Choroid plexus epithelial cell (primary cell): ENCODE results near the gene CDV3.

Source experiments
- DNase-seq: peaks from one replicate; pipeline ENCODE4 v3.0.0-alpha.2; 2010; ENCODE audit warnings: low read depth
- H3K4me3 ChIP-seq: 2 replicates; pipeline ENCODE4 v1.5.1; 2011; ENCODE audit warnings: low read depth, mild to moderate bottlenecking, control low read depth, low read length, moderate library complexity
- TF ChIP-seq, protein P1 (sequence below): conservative IDR thresholded peaks from 2 replicates; pipeline ENCODE4 v1.5.1; 2011; ENCODE audit warnings: low read depth, mild to moderate bottlenecking, control low read depth, inconsistent platforms, low read length, moderate library complexity

Gene CDV3

DNA sequence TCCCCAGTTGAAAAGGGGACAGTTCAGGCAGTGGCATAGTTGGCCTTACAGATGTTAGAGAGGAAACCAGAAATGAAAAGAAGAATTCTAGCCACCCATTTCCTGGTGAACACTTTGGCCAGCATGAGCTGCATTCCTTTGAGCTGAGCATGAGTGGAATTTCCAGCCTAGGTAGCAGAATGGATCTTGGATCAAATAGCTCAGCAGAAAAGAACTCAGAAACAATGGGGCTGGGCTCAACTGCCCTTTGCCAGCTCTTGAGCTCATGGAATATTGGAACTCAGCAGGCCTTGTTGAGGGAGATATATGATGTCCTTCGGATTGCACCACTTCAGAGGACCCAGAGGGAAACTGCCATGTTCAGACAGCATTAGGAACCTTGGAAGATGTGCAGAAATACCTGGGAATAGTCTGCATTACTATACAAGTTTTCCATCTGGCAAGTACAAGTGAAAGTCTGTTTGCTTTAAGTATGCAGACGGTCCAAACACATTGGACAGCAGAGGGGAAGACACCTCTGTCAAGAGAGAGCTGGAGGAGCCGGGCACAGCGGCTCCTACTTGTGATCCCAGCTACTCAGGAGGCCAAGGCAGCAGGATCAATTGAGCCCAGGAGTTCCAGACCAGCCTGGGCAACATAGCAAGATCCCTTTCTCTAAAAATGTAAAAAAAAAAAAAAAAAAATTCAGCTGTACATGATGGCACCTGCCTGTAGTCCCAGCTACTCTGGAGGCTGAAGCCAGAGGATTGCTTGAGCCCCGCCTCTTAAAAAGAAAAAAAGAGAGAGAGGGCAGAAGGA is 3.1 kb upstream of the CDV3 start:
- DNase-seq = peak; percentile 90
- no peak overlapping the region for H3K4me3 ChIP-seq
- TF ChIP-seq, protein P1, sequence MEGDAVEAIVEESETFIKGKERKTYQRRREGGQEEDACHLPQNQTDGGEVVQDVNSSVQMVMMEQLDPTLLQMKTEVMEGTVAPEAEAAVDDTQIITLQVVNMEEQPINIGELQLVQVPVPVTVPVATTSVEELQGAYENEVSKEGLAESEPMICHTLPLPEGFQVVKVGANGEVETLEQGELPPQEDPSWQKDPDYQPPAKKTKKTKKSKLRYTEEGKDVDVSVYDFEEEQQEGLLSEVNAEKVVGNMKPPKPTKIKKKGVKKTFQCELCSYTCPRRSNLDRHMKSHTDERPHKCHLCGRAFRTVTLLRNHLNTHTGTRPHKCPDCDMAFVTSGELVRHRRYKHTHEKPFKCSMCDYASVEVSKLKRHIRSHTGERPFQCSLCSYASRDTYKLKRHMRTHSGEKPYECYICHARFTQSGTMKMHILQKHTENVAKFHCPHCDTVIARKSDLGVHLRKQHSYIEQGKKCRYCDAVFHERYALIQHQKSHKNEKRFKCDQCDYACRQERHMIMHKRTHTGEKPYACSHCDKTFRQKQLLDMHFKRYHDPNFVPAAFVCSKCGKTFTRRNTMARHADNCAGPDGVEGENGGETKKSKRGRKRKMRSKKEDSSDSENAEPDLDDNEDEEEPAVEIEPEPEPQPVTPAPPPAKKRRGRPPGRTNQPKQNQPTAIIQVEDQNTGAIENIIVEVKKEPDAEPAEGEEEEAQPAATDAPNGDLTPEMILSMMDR = no peak

DNA sequence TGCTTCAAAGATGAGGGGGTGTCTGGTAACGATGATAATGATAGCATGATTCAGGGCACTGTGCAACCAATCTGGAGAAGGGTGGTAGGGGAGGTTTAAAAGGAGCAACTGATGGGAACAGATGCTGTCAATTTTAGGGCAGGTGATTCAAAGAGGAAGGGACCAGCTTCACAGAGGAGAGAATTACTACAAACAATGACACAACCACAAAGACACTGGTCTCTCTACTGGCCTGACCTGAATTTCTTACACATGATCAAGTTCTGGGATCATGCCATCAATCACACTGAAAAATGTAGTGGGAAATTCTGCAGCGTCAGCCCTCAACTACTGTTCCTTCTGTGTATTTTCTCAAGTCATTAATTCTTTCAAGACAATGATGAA is 2.6 kb upstream of the CDV3 start:
- H3K4me3 ChIP-seq = no peak overlapping the region
- peak; percentile 51 for DNase-seq
- TF ChIP-seq, protein P1 = no peak

DNA sequence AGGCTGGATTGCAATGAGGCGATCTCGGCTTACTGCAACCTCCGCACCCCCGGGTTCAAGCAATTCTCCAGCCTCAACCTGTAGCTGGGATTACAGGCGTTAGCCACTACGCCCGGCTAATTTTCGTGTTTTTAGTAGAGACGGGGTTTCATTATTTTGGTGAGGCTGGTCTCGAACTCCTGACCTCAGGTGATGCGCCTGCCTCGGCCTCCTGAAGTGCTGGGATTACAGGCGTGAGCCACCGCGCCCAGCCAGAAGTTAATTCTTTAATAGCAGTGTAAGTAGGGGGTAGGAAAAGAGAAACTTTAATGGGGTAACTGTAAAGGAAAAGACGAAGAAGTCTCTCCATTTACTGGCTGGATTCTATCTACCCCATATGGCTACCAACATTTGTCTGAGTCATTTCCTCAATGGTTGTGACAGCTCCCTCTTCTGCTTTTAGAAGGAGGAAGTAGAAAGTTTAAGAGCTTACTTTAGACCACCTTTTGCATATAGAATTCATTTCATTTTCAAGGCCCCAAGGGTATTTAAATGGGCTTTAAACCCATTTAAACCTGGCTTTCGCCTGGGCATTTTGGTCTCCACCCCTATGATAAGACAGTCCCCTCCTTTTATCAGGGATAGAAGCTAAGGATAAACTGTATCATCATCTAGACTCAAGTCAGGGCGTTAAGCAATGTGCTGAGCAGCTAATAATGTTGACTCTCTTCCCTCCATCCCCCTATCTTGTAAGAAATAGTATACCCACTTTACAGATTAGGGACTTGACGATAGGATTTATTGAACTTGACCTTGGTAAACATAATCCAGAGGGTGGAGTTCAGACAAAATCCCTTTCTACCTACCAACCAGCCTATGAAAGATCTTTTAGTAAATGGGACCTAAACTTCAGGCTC is 1.1 kb upstream of the CDV3 start:
- TF ChIP-seq, protein P1 = no peak
- DNase-seq = no peak
- H3K4me3 ChIP-seq = peak overlapping the region; percentile 47

DNA sequence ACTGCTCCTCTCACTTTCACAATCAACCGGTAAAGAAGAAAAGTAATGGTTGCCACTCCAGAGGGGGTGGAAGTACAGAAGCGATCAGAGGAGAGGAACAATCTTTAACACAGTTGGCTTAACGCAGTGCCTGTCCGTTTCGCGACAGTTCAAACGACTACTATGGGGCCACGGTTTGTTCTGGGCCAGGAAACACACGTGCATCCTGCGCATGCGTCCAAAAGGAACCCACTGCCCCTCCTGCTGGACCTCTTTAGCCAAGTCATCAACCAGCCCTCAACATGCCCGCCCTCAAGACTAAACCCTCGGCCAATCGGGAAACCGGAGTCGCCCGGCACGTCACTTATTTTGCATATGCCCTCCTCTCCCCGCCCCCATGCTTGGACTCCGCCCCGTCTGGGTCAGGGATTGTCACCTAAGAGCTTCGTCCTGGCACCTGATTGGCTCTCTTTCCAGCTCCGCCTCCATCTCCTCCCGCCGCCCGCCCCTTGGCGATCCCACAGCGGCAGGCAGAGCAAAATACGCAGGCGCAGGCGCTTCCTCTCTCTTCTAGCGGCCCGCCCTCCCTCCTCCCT is 345 bp upstream of the CDV3 start:
- peak; percentile 100 for DNase-seq
- H3K4me3 ChIP-seq = peak overlapping the region; percentile 81
- TF ChIP-seq, protein P1 = peak; percentile 42

DNA sequence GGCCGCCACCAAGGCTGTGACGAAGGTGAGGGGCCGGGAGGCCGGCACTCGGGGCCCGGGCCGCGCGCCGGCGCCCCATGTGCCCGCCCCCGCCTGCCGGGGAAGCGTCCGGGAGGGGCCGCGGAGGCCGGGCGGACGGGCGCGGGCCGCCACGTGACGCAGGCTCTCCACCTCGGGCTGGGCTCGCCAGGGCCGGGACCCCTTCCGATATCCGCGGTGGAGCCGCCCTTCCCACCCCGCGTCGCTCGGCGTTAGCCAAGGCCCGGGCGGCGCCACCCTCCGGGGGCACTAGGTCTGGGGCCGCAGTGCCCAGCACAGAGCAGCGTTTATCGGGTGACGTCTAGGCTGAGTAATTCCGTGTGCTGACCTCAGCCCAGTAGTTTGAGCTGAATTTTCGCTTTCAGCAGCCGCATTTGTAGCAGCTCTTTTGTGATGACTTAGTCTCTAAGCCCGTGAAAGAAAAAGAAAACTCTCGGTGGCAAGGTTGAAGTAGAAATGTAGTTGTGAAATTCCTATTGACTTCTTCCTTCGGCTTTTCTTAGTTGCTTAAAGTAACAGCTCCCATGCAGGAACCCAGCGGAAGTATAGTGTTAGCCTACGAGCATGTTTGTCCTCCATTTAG is 885 bp downstream of the CDV3 start:
- H3K4me3 ChIP-seq = peak overlapping the region; percentile 81
- DNase-seq = peak; percentile 84
- TF ChIP-seq, protein P1 = no peak

DNA sequence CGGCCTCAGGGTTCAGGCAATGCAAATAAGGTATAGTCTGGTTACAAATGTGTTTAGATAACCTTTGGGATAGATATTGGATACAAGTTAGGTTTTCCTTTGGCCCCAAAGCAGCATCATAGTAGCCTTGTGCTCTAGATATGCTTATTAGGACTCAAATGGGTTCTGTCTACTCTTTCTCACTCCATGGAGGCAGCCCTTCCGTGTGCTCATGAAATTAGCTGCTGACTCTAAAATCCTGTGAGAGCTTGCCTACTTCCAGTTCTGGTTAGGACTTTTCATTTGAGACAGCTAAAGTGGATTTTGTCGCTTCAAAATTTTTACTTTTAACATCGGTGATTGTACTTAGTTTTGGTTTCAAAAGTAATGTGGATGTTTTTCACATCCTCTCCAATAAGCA is 1.6 kb downstream of the CDV3 start:
- TF ChIP-seq, protein P1 = no peak
- DNase-seq = no peak
- peak overlapping the region; percentile 81 for H3K4me3 ChIP-seq
